ENCODE data around the gene SYTL1. TPM values are rescaled to one million over a fixed set of nuclear protein-coding genes. Genes with fewer than 3 reads are reported as not detected.
"Not testable (repeated sequence)": the region's sequence is repeated elsewhere in the genome, so short reads cannot be mapped to it uniquely, and the experiment has no call there.

Gene SYTL1
- total RNA-seq, 2 donors from 2014 or later: 6.7 to 7.5 TPM

DNA sequence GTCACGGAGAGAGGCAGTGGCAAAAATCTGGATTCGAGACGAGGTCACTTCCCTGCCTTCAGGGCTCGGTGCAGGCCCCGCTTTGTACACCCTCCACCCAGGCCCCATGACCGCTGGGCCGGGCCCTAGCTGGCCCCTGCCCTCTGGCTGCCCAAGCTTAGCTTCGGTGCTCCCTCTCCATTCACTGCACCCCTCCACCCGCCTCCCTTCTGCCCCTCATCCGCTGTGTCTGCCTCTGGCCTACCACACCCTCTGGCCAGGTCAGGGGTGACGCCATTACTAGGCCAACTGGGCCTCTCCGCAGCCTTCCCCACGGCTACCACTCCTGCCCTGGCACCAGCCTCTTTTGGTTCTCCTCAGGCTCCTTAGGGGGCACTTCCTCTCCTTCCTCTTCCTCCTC is 41.8 kb downstream of the SYTL1 start:
- no peaks in the 10 kb centered on the region for H3K4me1 Mint-ChIP-seq
- Histone ChIP-seq H3K36me3 (ENCODE audit: control insufficient read depth, insufficient read depth, low read length) (no peaks in the 10 kb centered on the region), H3K4me3 (ENCODE audit: low read length) (no peak overlapping the region), H3K4me1 (ENCODE audit: control insufficient read depth, insufficient read depth, low read length) (no peaks in the 10 kb centered on the region), H3K9me3 (ENCODE audit: control insufficient read depth, low read length) (no peaks in the 10 kb centered on the region), H3K9ac (ENCODE audit: extremely low read depth, low read length, poor library complexity, severe bottlenecking) (no peak overlapping the region), H3K27ac (ENCODE audit: low read depth, low read length) (no peak overlapping the region), H3K27me3 (ENCODE audit: control insufficient read depth, insufficient read depth, low read length, poor library complexity, severe bottlenecking) (peaks cover 21% of the 10 kb centered on the region)
- no peak for DNase-seq
- no peak overlapping the region for H3K27ac Mint-ChIP-seq
- WGBS, 2 experiments (ENCODE audit: insufficient coverage in 1 of 2, insufficient read length in 1 of 2): 88 to 97% methylated on average over 10 to 13 of the region's 13 CpGs
- TF ChIP-seq, protein P1, sequence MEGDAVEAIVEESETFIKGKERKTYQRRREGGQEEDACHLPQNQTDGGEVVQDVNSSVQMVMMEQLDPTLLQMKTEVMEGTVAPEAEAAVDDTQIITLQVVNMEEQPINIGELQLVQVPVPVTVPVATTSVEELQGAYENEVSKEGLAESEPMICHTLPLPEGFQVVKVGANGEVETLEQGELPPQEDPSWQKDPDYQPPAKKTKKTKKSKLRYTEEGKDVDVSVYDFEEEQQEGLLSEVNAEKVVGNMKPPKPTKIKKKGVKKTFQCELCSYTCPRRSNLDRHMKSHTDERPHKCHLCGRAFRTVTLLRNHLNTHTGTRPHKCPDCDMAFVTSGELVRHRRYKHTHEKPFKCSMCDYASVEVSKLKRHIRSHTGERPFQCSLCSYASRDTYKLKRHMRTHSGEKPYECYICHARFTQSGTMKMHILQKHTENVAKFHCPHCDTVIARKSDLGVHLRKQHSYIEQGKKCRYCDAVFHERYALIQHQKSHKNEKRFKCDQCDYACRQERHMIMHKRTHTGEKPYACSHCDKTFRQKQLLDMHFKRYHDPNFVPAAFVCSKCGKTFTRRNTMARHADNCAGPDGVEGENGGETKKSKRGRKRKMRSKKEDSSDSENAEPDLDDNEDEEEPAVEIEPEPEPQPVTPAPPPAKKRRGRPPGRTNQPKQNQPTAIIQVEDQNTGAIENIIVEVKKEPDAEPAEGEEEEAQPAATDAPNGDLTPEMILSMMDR (conservative IDR thresholded peaks at IDR 0.05): no peak
- no peaks in the 10 kb centered on the region for H3K9me3 Mint-ChIP-seq
- H3K27me3 Mint-ChIP-seq (ENCODE audit: insufficient read depth): peaks cover 32% of the 10 kb centered on the region
- H3K4me3 Mint-ChIP-seq: no peak overlapping the region
- no peaks in the 10 kb centered on the region for H3K36me3 Mint-ChIP-seq (ENCODE audit: low read depth)

DNA sequence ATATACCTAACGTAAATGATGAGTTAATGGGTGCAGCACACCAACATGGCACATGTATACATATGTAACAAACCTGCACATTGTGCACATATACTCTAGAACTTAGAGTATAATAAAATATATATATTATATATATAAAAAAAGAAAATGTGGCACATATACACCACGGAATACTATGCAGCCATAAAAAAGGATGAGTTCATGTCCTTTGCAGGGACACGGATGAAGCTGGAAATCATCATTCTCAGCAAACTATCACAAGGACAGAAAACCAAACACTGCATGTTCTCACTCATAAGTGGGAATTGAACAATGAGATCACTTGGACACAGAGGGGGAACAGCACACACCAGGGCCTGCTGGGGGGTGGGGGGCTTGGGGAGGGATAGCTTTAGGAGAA is 43.0 kb downstream of the SYTL1 start:
- H3K27ac Mint-ChIP-seq; H3K9ac ChIP-seq (ENCODE audit: extremely low read depth, low read length, poor library complexity, severe bottlenecking); H3K36me3 ChIP-seq (ENCODE audit: control insufficient read depth, insufficient read depth, low read length); H3K9me3 ChIP-seq (ENCODE audit: control insufficient read depth, low read length); H3K4me1 Mint-ChIP-seq; H3K27ac ChIP-seq (ENCODE audit: low read depth, low read length); H3K4me3 Mint-ChIP-seq; DNase-seq; H3K9me3 Mint-ChIP-seq; H3K4me3 ChIP-seq (ENCODE audit: low read length); H3K36me3 Mint-ChIP-seq (ENCODE audit: low read depth); H3K4me1 ChIP-seq (ENCODE audit: control insufficient read depth, insufficient read depth, low read length): not testable (repeated sequence)
- peaks cover 21% of the 10 kb centered on the region for H3K27me3 ChIP-seq (ENCODE audit: control insufficient read depth, insufficient read depth, low read length, poor library complexity, severe bottlenecking)
- 78% methylated on average over 2 of the region's 3 CpGs; no CpG with 5 or more reads in 1 of the 2 experiments for WGBS, 2 experiments (ENCODE audit: insufficient coverage in 1 of 2, insufficient read length in 1 of 2)
- peaks cover 29% of the 10 kb centered on the region for H3K27me3 Mint-ChIP-seq (ENCODE audit: insufficient read depth)

DNA sequence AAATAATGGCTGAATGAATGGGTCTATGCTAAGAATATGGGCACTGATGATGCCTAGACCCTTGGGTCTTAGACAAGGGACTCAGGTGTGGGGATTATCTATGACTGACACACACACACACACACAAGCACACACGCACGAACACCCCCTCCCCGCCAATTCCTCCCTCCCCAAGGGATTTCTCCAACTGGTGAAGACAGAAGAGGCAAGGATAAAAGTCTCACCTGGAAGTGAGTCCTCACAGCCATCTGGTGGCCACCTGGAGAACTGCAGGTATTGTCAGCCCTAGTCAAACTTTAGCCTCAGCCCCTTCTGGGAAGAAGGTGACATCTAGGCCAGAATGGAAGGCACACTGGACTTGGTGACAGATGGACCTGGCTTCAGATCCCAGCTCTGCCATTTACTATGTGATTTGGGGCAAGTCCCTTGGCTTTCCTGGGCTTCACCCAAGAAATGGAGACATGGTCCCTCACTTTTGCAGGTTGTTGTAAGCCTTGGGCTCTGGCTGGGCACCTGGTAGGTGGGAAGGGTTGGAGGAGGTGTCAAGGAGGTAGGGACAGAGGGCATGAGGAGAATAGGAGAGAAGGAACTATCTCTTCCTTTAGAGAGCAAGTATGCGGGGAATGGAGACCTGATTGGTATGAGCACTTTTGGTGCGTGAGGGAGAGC is 46.6 kb downstream of the SYTL1 start:
- Histone ChIP-seq H3K4me1 (ENCODE audit: control insufficient read depth, insufficient read depth, low read length) (no peaks in the 10 kb centered on the region), H3K4me3 (ENCODE audit: low read length) (no peak overlapping the region), H3K27me3 (ENCODE audit: control insufficient read depth, insufficient read depth, low read length, poor library complexity, severe bottlenecking) (no peaks in the 10 kb centered on the region), H3K36me3 (ENCODE audit: control insufficient read depth, insufficient read depth, low read length) (no peaks in the 10 kb centered on the region), H3K9ac (ENCODE audit: extremely low read depth, low read length, poor library complexity, severe bottlenecking) (no peak overlapping the region), H3K9me3 (ENCODE audit: control insufficient read depth, low read length) (no peaks in the 10 kb centered on the region), H3K27ac (ENCODE audit: low read depth, low read length) (no peak overlapping the region)
- 40 to 100% methylated on average over 2 to 5 of the region's 5 CpGs for WGBS, 2 experiments (ENCODE audit: insufficient coverage in 1 of 2, insufficient read length in 1 of 2)
- H3K9me3 Mint-ChIP-seq: no peaks in the 10 kb centered on the region
- no peak overlapping the region for H3K4me3 Mint-ChIP-seq
- no peak overlapping the region for H3K27ac Mint-ChIP-seq
- no peaks in the 10 kb centered on the region for H3K36me3 Mint-ChIP-seq (ENCODE audit: low read depth)
- peaks cover 9% of the 10 kb centered on the region for H3K4me1 Mint-ChIP-seq
- H3K27me3 Mint-ChIP-seq (ENCODE audit: insufficient read depth): peaks cover 8% of the 10 kb centered on the region
- TF ChIP-seq, protein P1 (conservative IDR thresholded peaks at IDR 0.05): peak; percentile 89
- DNase-seq: peak; percentile 95
